Right lobe of liver (tissue), 6 donors: Measurements from ENCODE around the gene IPMK. TPM values are rescaled to one million over a fixed set of nuclear protein-coding genes. Genes with fewer than 3 reads are reported as not detected.
A peak's percentile ranks its signal among the peaks of the same experiment; 100 is the strongest.
"Not testable (repeated sequence)": the region's sequence is repeated elsewhere in the genome, so short reads cannot be mapped to it uniquely, and the experiment has no call there.

ENCODE experiments used
- ATAC-seq, 4 donors: fragments of 200-7000 bp; cut with Tn5 transposase; one replicate each; pipeline ENCODE4 v1.9.1; 2020; ENCODE audit warnings: mild to moderate bottlenecking in 4 of 4, moderate library complexity in 4 of 4
- DNase-seq, 3 donors: peaks; one replicate each; pipeline ENCODE4 v3.0.0-alpha.2; 2020
- H3K27ac ChIP-seq, 3 donors: fragments of 200-600 bp; one replicate each; pipeline ENCODE4 v1.8.0; 2022
- H3K27me3 ChIP-seq, 2 donors: fragments of 200-600 bp; one replicate each; pipeline ENCODE4 v1.8.0; 2022
- H3K36me3 ChIP-seq, 4 donors: fragments of 200-600 bp; sonication (generic) in 1 of 4; one replicate each; pipeline versions ENCODE4 v1.5.1 to v1.8.0; 2017 to 2022; ENCODE audit warnings: control low read depth in 1 of 4
- H3K4me1 ChIP-seq, 4 donors: fragments of 200-600 bp; sonication (generic) in 1 of 4; one replicate each; pipeline versions ENCODE4 v1.5.1 to v1.8.0; 2017 to 2022; ENCODE audit warnings: control low read depth in 1 of 4
- H3K4me3 ChIP-seq, 3 donors: fragments of 200-600 bp; one replicate each; pipeline ENCODE4 v1.8.0; 2022
- H3K9me3 ChIP-seq, 4 donors: fragments of 200-600 bp; sonication (generic) in 1 of 4; one replicate each; pipeline versions ENCODE4 v1.5.1 to v1.8.0; 2017 to 2022; ENCODE audit warnings: control low read depth in 1 of 4
- POLR2A ChIP-seq: fragments of 450-650 bp; IDR thresholded peaks from one replicate; pipeline ENCODE4 v1.6.1; 2017; ENCODE audit warnings: antibody characterized with exemption, mild to moderate bottlenecking
- WGBS: methylation state at CpG from one replicate; pipeline ENCODE4 v1.1.6; 2018; ENCODE audit warnings: low coverage, low lambda C conversion rate; ENCODE audit not compliant: insufficient coverage; ENCODE audit errors: missing lambda C conversion rate; 5-methylcytosine and 5-hydroxymethylcytosine counted together
- intact Hi-C, 2 donors: fragments of 100-400 bp; cut with DNase I; formaldehyde crosslinking; loops; one replicate each; pipeline versions ENCODE4 v1.11.2 to v1.14.1; 2022
- total RNA-seq, 6 experiments: library from RNA; depleted of rRNA in 2 of 6; stranded (reverse); fragments of >200 nt in 2 of 6; fragmentation: NEBNext Ultra II Directional in 3 of 6; extraction: Animal tissue kit (Norgen Biotek cat#: 25700) in 3 of 6; gene quantifications; one replicate each; pipeline versions ENCODE4 v1.1.0 to v1.2.4, GENCODE V29; 2016 to 2023
- TF ChIP-seq, protein P1 (sequence below), 4 donors: fragments of 200-600 bp in 3 of 4; fragments of 450-650 bp in 1 of 4; IDR thresholded peaks; one replicate each; pipeline versions ENCODE4 v1.5.1 to v1.8.0; 2016 to 2022; ENCODE audit warnings: antibody characterized with exemption in 4 of 4, mild to moderate bottlenecking in 2 of 4
- donor health status: DM: no; HTN: yes; CAD: no.
- donor health status: DM: no; HTN: no; CAD: no.
- donor health status: DM: no; HTN: no; CAD: no.
- donor health status: DM: no; HTN: yes; CAD: no.
- donor health status: DM: no; HTN: yes; CAD: no.

The IPMK gene
- total RNA-seq, 6 experiments from 2014 or later: 2.8 to 8.1 (median 4.7) TPM

DNA sequence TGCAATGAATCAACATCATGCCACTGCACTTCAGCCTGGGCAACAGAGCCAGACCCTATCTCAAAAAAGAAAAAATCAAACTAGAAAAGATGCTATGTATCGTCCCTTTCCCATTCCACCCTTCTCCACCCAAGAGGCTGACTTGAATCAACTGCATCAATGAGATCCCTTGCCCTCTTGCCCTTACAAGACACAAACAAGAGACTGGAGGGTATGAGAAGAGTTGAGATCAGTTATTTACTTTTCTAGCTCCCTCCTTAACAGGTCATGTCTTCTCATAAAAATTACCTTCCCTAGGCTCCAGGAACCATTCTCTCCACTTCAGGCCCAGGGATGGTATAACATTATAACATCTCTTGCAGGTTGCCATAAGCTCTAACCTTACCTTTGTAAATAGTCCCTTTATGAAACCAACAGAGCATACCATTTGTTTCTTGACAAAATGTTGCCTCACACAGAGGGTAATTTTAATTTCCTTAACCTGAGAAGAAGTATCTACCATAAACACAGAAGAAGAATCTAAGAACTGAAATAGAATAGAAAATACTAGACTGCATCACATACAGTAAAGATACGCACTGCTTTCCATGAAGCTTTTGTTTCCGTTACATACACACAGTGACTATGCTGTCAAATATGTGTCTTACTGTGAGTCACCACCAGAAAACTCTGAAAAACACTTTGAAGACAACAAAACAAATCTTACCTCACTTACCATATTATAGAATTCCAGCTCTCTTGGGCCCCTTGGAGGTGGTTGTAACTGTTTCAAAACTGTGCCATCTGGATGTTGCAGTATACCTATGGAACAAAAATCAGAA is 30.5 kb downstream of the IPMK start:
- Histone ChIP-seq H3K36me3 (no peaks in the 10 kb centered on the region), H3K4me1 (no peaks in the 10 kb centered on the region), H3K4me3 (no peak overlapping the region), H3K27ac (no peak overlapping the region), H3K27me3 (no peaks in the 10 kb centered on the region), H3K9me3 (no peaks in the 10 kb centered on the region)
- DNase-seq (no peak), ATAC-seq (no peak)
- TF ChIP-seq, protein P1, sequence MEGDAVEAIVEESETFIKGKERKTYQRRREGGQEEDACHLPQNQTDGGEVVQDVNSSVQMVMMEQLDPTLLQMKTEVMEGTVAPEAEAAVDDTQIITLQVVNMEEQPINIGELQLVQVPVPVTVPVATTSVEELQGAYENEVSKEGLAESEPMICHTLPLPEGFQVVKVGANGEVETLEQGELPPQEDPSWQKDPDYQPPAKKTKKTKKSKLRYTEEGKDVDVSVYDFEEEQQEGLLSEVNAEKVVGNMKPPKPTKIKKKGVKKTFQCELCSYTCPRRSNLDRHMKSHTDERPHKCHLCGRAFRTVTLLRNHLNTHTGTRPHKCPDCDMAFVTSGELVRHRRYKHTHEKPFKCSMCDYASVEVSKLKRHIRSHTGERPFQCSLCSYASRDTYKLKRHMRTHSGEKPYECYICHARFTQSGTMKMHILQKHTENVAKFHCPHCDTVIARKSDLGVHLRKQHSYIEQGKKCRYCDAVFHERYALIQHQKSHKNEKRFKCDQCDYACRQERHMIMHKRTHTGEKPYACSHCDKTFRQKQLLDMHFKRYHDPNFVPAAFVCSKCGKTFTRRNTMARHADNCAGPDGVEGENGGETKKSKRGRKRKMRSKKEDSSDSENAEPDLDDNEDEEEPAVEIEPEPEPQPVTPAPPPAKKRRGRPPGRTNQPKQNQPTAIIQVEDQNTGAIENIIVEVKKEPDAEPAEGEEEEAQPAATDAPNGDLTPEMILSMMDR (IDR thresholded peaks at IDR 0.05): no peak
- no peak for TF ChIP-seq POLR2A
- WGBS: 98% methylated on average over 3 of the region's 3 CpGs
- intact Hi-C loops: no loop called here

DNA sequence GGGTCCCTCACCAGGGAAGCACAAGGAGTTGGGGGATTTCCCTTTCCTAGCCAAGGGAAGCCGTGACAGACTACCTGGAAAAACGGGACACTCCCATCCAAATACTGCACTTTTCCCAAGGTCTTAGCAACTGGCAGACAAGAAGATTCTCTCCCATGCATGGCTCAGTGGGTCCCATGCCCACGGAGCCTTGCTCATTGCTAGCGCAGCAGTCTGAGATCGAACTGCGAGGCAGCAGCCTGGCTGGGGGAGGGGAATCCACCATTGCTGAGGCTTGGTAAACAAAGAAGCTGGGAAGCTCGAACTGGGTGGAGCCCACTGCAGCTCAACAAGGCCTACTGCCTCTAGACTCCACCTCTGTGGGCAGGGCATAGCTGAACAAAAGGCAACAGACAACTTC is 37.8 kb downstream of the IPMK start:
- H3K27ac ChIP-seq, ATAC-seq, H3K36me3 ChIP-seq, H3K9me3 ChIP-seq, DNase-seq, H3K4me3 ChIP-seq, H3K27me3 ChIP-seq, intact Hi-C loops: not testable (repeated sequence)
- H3K4me1 ChIP-seq: peaks cover 0 to 19% (median 0%) of the 10 kb centered on the region in 4 donors
- 90% methylated on average over 2 of the region's 7 CpGs for WGBS

DNA sequence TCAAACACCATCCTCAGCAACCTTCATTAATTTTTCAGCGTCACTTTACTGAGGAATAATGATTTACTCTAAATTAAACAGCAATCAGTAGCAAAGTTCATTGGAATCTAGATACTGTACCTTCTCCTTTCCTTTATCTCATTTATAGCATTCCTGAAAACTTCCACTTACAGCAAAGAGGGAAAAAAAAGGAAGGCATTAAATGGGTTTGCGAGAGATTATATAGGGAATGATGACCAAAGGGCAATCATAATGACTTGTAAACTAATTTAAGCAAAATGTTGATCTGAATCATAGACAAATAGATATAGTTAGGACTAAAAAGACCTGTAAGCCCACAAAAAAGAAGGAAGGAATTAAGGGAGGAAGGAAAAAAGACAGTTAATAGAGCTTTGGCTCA is 42.0 kb downstream of the IPMK start:
- no peak overlapping the region for H3K27ac ChIP-seq
- no peaks in the 10 kb centered on the region for H3K27me3 ChIP-seq
- no peaks in the 10 kb centered on the region for H3K9me3 ChIP-seq
- TF ChIP-seq, protein P1 (IDR thresholded peaks at IDR 0.05): no peak
- TF ChIP-seq POLR2A: no peak
- ATAC-seq (peak in 1 of 4 donors; percentile 32), DNase-seq (no peak)
- intact Hi-C loops: no loop called here
- WGBS: 51% methylated on average over 2 of the region's 2 CpGs
- H3K4me1 ChIP-seq: peaks cover 0 to 19% (median 0%) of the 10 kb centered on the region in 4 donors
- H3K36me3 ChIP-seq: no peaks in the 10 kb centered on the region
- no peak overlapping the region for H3K4me3 ChIP-seq

DNA sequence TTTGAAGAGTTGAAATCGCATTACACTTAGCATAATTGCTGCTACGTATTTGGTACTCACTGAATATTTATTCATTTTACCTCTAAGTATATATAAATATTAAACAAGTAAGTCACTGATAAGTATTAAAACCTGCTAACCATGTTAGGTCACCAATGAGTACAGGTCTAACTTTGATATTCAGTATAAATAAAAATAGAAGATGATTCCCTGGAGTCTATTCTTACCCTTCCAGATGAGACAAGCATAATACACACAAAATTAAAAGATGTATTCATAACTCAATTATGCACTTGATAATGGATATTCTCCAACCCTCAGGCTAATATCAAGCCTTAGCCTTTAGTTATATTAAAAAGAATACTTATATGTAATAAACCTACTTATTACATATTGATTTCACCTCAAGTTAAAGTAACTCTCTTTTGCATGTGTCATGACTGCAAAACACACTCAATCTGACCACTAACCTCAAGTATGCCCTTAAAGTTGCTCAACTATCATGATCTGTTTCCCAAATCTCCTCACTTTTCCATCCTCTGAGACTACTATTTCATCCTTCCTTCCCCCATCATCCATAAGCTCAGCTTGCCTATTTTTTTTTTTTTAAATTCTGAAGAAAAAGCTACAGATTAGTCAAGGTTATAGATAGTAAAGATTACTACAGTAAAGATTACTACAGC is 46.8 kb downstream of the IPMK start:
- Histone ChIP-seq H3K4me1 (peaks cover 0 to 8% (median 0%) of the 10 kb centered on the region in 4 donors), H3K27ac (no peak overlapping the region), H3K36me3 (no peaks in the 10 kb centered on the region), H3K9me3 (no peaks in the 10 kb centered on the region), H3K27me3 (no peaks in the 10 kb centered on the region), H3K4me3 (no peak overlapping the region)
- intact Hi-C loops: no loop called here
- no peak for ATAC-seq
- no peak for TF ChIP-seq POLR2A
- TF ChIP-seq, protein P1 (IDR thresholded peaks at IDR 0.05): no peak
- DNase-seq: no peak
- 95% methylated on average over 2 of the region's 2 CpGs for WGBS

DNA sequence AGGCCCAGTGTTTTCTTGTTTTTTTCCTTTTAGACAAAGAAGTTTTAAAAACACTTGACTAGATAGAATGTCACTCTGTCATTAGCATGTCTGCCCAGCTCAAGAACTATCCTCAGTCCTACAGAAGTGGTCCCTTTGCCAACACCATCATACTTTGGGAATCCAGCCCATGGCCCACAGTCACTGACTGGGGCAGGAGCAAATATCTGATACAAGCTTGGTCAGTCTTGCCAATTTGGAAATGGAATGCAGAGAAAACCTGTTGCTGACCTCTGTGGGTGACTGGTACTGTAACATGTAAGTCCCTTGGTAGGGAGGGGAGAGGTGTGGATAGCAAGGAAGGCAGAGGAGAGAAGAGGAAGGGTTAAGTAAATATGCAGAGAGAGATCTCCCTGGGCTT is 47.8 kb downstream of the IPMK start:
- TF ChIP-seq, protein P1 (IDR thresholded peaks at IDR 0.05): no peak
- TF ChIP-seq POLR2A: no peak
- no peaks in the 10 kb centered on the region for H3K4me1 ChIP-seq
- ATAC-seq: peak in 1 of 4 donors; percentile 30
- no peaks in the 10 kb centered on the region for H3K9me3 ChIP-seq
- H3K27me3 ChIP-seq: no peaks in the 10 kb centered on the region
- intact Hi-C loops: no loop called here
- no peak for DNase-seq
- H3K27ac ChIP-seq: no peak overlapping the region
- H3K36me3 ChIP-seq: no peaks in the 10 kb centered on the region
- H3K4me3 ChIP-seq: no peak overlapping the region
